ENCODE data around the gene ARSB. TPM values are rescaled to one million over a fixed set of nuclear protein-coding genes. Genes with fewer than 3 reads are reported as not detected.

ARSB gene
- total and polyA plus RNA-seq, 9 of the 15 experiments (the other 6 are each of a cell fraction or from before 2014, with no cell fraction given): 0.52 to 4.6 (median 2.4) TPM

GRCh38 chr5:78793907-78794662, 191.0 kb downstream of the ARSB start (continued):
- TF ChIP-seq TFAM (CRISPR knock-in tag; conservative IDR thresholded peaks at IDR 0.05) (no peak), TCF15 (CRISPR knock-in tag; IDR thresholded peaks at IDR 0.05) (no peak), SMARCA4 (IDR thresholded peaks at IDR 0.05) (no peak), ATF6 (CRISPR knock-in tag; IDR thresholded peaks at IDR 0.05) (no peak), ZKSCAN1 (IDR thresholded peaks at IDR 0.05; ENCODE audit: low read depth, low read length) (no peak)

- peaks cover 0 to 5% of the 10 kb centered on the region in 2 experiments; a peak in 1 of 5 replicates for H3K27me3 ChIP-seq (ENCODE audit: control insufficient read depth in 2 of 2, insufficient read depth in 2 of 2, low read length in 2 of 2)
- no peak overlapping the region for H3K9ac ChIP-seq (ENCODE audit: insufficient read depth in 1 of 2, low read depth in 2 of 2, low read length in 2 of 2)
- POLR2A ChIA-PET: no interaction called here
- no peak overlapping the region for H3K27ac ChIP-seq (ENCODE audit: extremely low read depth, low read depth, low read length)
- in situ Hi-C loops (cut with MboI) (no loop called here), intact Hi-C loops (cut with micrococcal nuclease) (no loop called here)
- H3K9me1 ChIP-seq (ENCODE audit: control insufficient read depth, insufficient read depth, low read length): no peaks in the 10 kb centered on the region
- H3K79me2 ChIP-seq (ENCODE audit: control insufficient read depth, insufficient read depth, low read length): no peaks in the 10 kb centered on the region
- H3K4me2 ChIP-seq (ENCODE audit: insufficient read depth, low read length): no peak overlapping the region
- H2AFZ ChIP-seq (ENCODE audit: low read depth, low read length): no peak overlapping the region
- DNase-seq (ENCODE audit: extremely low read depth in 1 of 4, low spot score in 3 of 4) (no peak), ATAC-seq (no peak), FAIRE-seq (no peak)
- H3K9me3 ChIP-seq (replicated peaks; ENCODE audit: control insufficient read depth, insufficient read depth, low read depth, low read length): no peaks in the 10 kb centered on the region
- H3K36me3 ChIP-seq (ENCODE audit: control insufficient read depth, insufficient read depth, low read length): no peaks in the 10 kb centered on the region
- H3K4me3 ChIP-seq: no peak overlapping the region
- H3K4me1 ChIP-seq (replicated peaks in 1 of 2; ENCODE audit: control insufficient read depth in 2 of 2, insufficient read depth in 2 of 2, low read length in 2 of 2): no peaks in the 10 kb centered on the region; a peak in 1 of 5 replicates
- CTCF ChIA-PET (ENCODE audit: low intra/inter-chr PET ratio): no interaction called here
- no peaks in the 10 kb centered on the region for H4K20me1 ChIP-seq (replicated peaks; ENCODE audit: control insufficient read depth, insufficient read depth, low read length)
- 9% methylated on average over 7 of the region's 10 CpGs for WGBS (ENCODE audit: insufficient coverage, low coverage, missing lambda C conversion rate)
- BruUV-seq (replicated peaks): no TSS peak
- TF ChIP-seq TSC22D4 (tag; IDR thresholded peaks at IDR 0.05) (no peak), MTA1 (IDR thresholded peaks at IDR 0.05; ENCODE audit: borderline replicate concordance) (no peak), ATF7 (IDR thresholded peaks at IDR 0.05) (no peak), BCL6 (CRISPR knock-in tag; IDR thresholded peaks at IDR 0.05) (no peak), ZFP1 (CRISPR knock-in tag; IDR thresholded peaks at IDR 0.05) (no peak), MYBL2 (IDR thresholded peaks at IDR 0.05; ENCODE audit: low read depth) (no peak), MYBL2 (CRISPR knock-in tag; IDR thresholded peaks at IDR 0.05; ENCODE audit: borderline replicate concordance) (no peak), ERF (CRISPR knock-in tag; IDR thresholded peaks at IDR 0.05) (no peak), TCF7L2 (IDR thresholded peaks at IDR 0.05; ENCODE audit: low read depth, low read length) (no peak), PTTG1 (tag; IDR thresholded peaks at IDR 0.05; ENCODE audit: low read depth) (no peak), PATZ1 (CRISPR knock-in tag; IDR thresholded peaks at IDR 0.05; ENCODE audit: borderline replicate concordance) (no peak)
Measured at GRCh38 chr5:78792345-78793055, 192.6 kb downstream of the ARSB start.

Data from K562 (cell line).